ENCODE results near the gene OR10V1.

The OR10V1 gene

DNA sequence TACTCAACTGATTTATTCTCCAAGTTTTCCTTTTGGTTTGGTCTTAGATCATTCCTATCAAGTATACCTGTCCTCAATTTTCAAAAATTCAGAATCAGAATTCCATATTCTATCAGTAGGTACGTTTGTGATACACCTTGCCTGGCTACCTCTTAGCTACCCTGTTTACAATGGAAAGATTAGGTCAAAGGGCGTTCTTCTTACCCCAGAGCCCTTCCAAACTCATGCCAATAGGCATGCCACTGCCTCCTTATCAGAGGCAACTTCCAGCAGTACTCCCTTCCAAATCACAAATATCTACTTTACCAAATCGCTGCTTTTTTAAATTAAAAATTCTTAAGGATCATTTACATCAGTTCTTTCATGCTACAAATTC is 45.8 kb downstream of the OR10V1 start:
- DNase-seq: no peak

DNA sequence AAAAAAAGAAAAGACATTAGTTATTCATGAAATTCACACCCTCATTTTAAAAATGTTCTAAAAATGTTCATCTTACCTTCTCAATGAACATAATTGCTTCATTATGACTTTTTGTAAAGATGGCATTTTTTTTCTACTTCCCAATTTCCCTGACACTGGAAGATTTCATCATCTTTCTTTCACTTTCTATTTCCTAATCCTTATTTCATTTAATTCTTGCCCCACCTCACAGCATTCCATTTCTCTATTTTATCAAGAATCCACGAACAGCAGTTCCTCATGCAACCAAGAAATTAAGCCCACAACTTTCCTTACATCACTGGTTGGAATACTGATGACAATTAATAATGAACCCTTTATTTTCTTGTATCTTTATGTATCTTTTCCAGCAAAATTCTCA is 46.7 kb downstream of the OR10V1 start:
- no peak for DNase-seq

Measured in T1000 (cell line).